HEK293T (cell line): ENCODE data around the gene NTSR1.

Experiments
- CTCF ChIA-PET: fragments of 350-600 bp; formaldehyde crosslinking; extraction: SDS; loops from one replicate; lab custom pipeline; 2021; ENCODE audit warnings: antibody characterized with exemption, inconsistent platforms; lab: Yijun Ruan, JAX
- POLR2A ChIA-PET: fragments of 350-600 bp; formaldehyde crosslinking; extraction: SDS; loops from one replicate; lab custom pipeline; 2020; ENCODE audit warnings: antibody characterized with exemption, inconsistent platforms; lab: Yijun Ruan, JAX
- DNase-seq: peaks from one replicate; pipeline ENCODE4 v3.0.0; 2012; ENCODE audit warnings: mixed read lengths; ENCODE audit errors: extremely low spot score
- ARNT ChIP-seq: fragments of 450-650 bp; IDR thresholded peaks from 2 replicates; pipeline ENCODE4 v1.6.1; 2017; ENCODE audit warnings: mild to moderate bottlenecking
- BHLHE40 ChIP-seq: fragments of 450-650 bp; IDR thresholded peaks from 2 replicates; pipeline ENCODE4 v1.6.1; 2016; ENCODE audit warnings: mild to moderate bottlenecking, moderate library complexity, borderline replicate concordance
- CTBP1 ChIP-seq: fragments of 450-650 bp; IDR thresholded peaks from 2 replicates; pipeline ENCODE4 v1.6.1; 2016; ENCODE audit warnings: borderline replicate concordance
- ELF4 ChIP-seq: fragments of 450-650 bp; IDR thresholded peaks from 2 replicates; pipeline ENCODE4 v1.6.1; 2017; ENCODE audit warnings: antibody characterized with exemption
- FOXA1 ChIP-seq: fragments of 450-650 bp; IDR thresholded peaks from 2 replicates; pipeline ENCODE4 v1.6.1; 2016; ENCODE audit warnings: mild to moderate bottlenecking
- FOXK2 ChIP-seq: fragments of 450-650 bp; IDR thresholded peaks from 2 replicates; pipeline ENCODE4 v1.6.1; 2016; ENCODE audit warnings: mild to moderate bottlenecking
- FOXM1 ChIP-seq: fragments of 450-650 bp; IDR thresholded peaks from 2 replicates; pipeline ENCODE4 v1.6.1; 2017; ENCODE audit warnings: mild to moderate bottlenecking, borderline replicate concordance
- HDGF ChIP-seq: fragments of 450-650 bp; IDR thresholded peaks from 2 replicates; pipeline ENCODE4 v1.6.1; 2017; ENCODE audit warnings: antibody characterized with exemption, borderline replicate concordance
- L3MBTL2 ChIP-seq: fragments of 450-650 bp; conservative IDR thresholded peaks from 2 replicates; pipeline ENCODE4 v1.6.1; 2016; ENCODE audit warnings: mild to moderate bottlenecking
- LEF1 ChIP-seq: fragments of 450-650 bp; IDR thresholded peaks from 2 replicates; pipeline ENCODE4 v1.6.1; 2017; ENCODE audit warnings: mild to moderate bottlenecking, borderline replicate concordance
- NFRKB ChIP-seq: fragments of 450-650 bp; IDR thresholded peaks from 2 replicates; pipeline ENCODE4 v1.6.1; 2016; ENCODE audit warnings: mild to moderate bottlenecking, moderate library complexity
- SP1 ChIP-seq: fragments of 450-650 bp; IDR thresholded peaks from 2 replicates; pipeline ENCODE4 v1.6.1; 2017
- SUZ12 ChIP-seq: fragments of 450-650 bp; IDR thresholded peaks from 2 replicates; pipeline ENCODE4 v1.6.1; 2016; ENCODE audit warnings: mild to moderate bottlenecking
- TARDBP ChIP-seq: fragments of 450-650 bp; IDR thresholded peaks from 2 replicates; pipeline ENCODE4 v1.6.1; 2016
- ZNF384 ChIP-seq: fragments of 450-650 bp; IDR thresholded peaks from 2 replicates; pipeline ENCODE4 v1.6.1; 2016
- TF ChIP-seq, protein P1 (sequence below): fragments of 450-650 bp; IDR thresholded peaks from 2 replicates; pipeline ENCODE4 v1.6.1; 2016

Gene NTSR1

DNA sequence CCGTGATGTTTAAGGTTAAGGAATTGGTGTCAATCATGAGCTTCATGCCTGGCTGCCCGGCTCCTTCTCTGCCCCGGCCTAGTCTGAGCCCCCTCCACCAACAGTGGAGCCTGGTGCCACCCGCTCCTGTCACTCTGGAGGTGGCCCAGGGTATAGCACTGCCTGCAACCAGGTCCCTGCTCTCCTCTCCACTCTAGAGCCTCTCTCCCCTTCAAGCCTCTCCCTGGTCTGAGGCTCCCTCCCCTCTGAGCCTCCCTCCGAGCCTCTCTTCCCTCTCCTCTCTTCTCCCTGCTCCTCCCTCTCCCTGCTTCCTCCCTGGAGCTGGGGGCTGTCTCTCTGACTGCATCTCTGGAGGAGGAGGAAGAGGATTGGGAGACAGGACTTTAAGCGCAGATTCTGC, 56.4 kb downstream of the NTSR1 start:
- TF ChIP-seq FOXM1 (no peak), ARNT (no peak), NFRKB (no peak), CTBP1 (no peak), FOXA1 (no peak), TARDBP (no peak), LEF1 (no peak), FOXK2 (no peak), SP1 (no peak)
- CTCF ChIA-PET, result interaction anchor here (1.0 kb wide), 1 partner anchor 26 kb away, joined by 3 read pairs; no protein-coding TSS in a partner anchor
- no peak for DNase-seq
- POLR2A ChIA-PET, result no interaction called here

GRCh38 chr20:62765432-62766070, 56.9 kb downstream of the NTSR1 start:
- DNase-seq, result no peak
- ChIA-PET CTCF (interaction anchor here (1.0 kb wide), 1 partner anchor 26 kb away, joined by 3 read pairs; no protein-coding TSS in a partner anchor), POLR2A (no interaction called here)
- TF ChIP-seq SUZ12 (no peak), TARDBP (no peak), ELF4 (no peak), LEF1 (no peak), ARNT (no peak), NFRKB (no peak), FOXA1 (no peak), HDGF (no peak)

DNA sequence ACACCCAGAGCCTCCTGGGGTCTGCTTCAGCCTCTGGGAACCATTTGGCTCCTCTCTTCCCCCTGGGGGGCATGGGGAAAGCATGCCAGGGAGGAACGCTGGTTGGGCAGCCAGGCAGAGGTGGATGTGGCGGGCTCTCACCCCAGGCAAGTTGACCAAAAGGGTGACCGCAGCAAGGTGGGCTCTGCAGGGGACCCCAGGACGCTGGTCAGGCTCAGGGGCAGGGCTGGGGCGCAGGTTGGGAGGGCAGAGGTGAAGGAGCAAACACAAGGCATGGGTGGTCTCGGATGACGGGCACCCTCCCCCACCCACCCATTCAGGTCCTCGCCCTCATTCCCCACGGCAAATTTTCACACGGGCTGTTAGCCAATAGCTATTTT, 57.4 kb downstream of the NTSR1 start:
- no peak for DNase-seq
- ChIA-PET POLR2A (no interaction called here), CTCF (no interaction called here)
- TF ChIP-seq SP1 (no peak), ELF4 (no peak), NFRKB (no peak), ZNF384 (no peak), FOXK2 (no peak), BHLHE40 (no peak), FOXA1 (no peak), CTBP1 (no peak), LEF1 (no peak), L3MBTL2 (no peak), SUZ12 (no peak), HDGF (no peak), ARNT (no peak), FOXM1 (no peak), TARDBP (no peak)
- TF ChIP-seq, protein P1, sequence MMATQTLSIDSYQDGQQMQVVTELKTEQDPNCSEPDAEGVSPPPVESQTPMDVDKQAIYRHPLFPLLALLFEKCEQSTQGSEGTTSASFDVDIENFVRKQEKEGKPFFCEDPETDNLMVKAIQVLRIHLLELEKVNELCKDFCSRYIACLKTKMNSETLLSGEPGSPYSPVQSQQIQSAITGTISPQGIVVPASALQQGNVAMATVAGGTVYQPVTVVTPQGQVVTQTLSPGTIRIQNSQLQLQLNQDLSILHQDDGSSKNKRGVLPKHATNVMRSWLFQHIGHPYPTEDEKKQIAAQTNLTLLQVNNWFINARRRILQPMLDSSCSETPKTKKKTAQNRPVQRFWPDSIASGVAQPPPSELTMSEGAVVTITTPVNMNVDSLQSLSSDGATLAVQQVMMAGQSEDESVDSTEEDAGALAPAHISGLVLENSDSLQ, result no peak

- no peak for DNase-seq
- ChIA-PET CTCF (no interaction called here), POLR2A (no interaction called here)
- TF ChIP-seq ARNT (no peak), ZNF384 (no peak), SP1 (no peak)
Observed at GRCh38 chr20:62766716-62767115, 58.1 kb downstream of the NTSR1 start.

DNA sequence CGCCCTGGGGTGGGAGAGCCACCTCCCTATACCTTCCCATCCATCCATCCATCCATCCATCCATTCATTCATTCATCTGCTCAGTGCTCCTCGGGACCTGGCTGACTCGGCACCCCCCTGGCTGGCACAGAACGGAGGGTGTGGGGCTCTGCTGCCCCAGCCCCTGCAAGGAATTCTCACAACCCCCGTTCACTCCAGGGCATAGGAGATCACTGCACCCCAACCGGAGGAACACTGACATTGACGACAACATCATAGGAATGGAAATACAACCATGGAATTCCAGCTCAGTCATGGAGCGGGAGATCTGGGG, 59.6 kb downstream of the NTSR1 start:
- no peak for DNase-seq
- POLR2A ChIA-PET, result no interaction called here
- TF ChIP-seq L3MBTL2, result no peak
- TF ChIP-seq SP1, result no peak
- CTCF ChIA-PET, result no interaction called here

- ChIA-PET POLR2A (no interaction called here), CTCF (no interaction called here)
- TF ChIP-seq L3MBTL2 (no peak), SUZ12 (no peak), BHLHE40 (no peak), TARDBP (no peak), ELF4 (no peak), ARNT (no peak), LEF1 (no peak), NFRKB (no peak), CTBP1 (no peak), ZNF384 (no peak), SP1 (no peak), HDGF (no peak), FOXA1 (no peak), FOXM1 (no peak), FOXK2 (no peak)
- TF ChIP-seq, protein P1, result no peak
- no peak for DNase-seq
Observed at GRCh38 chr20:62768551-62769287, 60.1 kb downstream of the NTSR1 start.
